Measurements from ENCODE around the gene GAB1.

GAB1 gene

GRCh38 chr4:143489106-143489505, 152.4 kb downstream of the GAB1 start:
- no peak for DNase-seq (ENCODE audit: low spot score)

- DNase-seq (ENCODE audit: low spot score), result no peak
These were observed 161.3 kb downstream of the GAB1 start for GRCh38 chr4:143498021-143498420.

GRCh38 chr4:143502231-143502630, 165.6 kb downstream of the GAB1 start:
- DNase-seq (ENCODE audit: low spot score), result no peak

- DNase-seq (ENCODE audit: low spot score), result no peak
These were observed 169.4 kb downstream of the GAB1 start for GRCh38 chr4:143506031-143506430.

- no peak for DNase-seq (ENCODE audit: low spot score)
These were observed 175.2 kb downstream of the GAB1 start for GRCh38 chr4:143511906-143512305.

- DNase-seq (ENCODE audit: low spot score), result no peak
These were observed 176.3 kb downstream of the GAB1 start for GRCh38 chr4:143512978-143513313.

- peak; percentile 97 for DNase-seq (ENCODE audit: low spot score)
These were observed 176.9 kb downstream of the GAB1 start, which contains the start of gene SMARCA5 for GRCh38 chr4:143513314-143514168. SMARCA5 (plus strand) TSS chr4:143513702; CDS start chr4:143513925, 223 bp downstream.

GRCh38 chr4:143514169-143514495, 177.5 kb downstream of the GAB1 start:
- no peak for DNase-seq (ENCODE audit: low spot score)

- DNase-seq (ENCODE audit: low spot score), result peak; percentile 43
These were observed 177.8 kb downstream of the GAB1 start for GRCh38 chr4:143514497-143514896.

GRCh38 chr4:143514901-143515300, 178.2 kb downstream of the GAB1 start:
- DNase-seq (ENCODE audit: low spot score), result no peak

- DNase-seq (ENCODE audit: low spot score), result no peak
These were observed 179.2 kb downstream of the GAB1 start for GRCh38 chr4:143515905-143516304.

- no peak for DNase-seq (ENCODE audit: low spot score)
These were observed 181.1 kb downstream of the GAB1 start for GRCh38 chr4:143517764-143518163.

Measured in AG08396 (cell line).